Measurements from ENCODE around the gene MAP3K4. TPM values are rescaled to one million over a fixed set of nuclear protein-coding genes. Genes with fewer than 3 reads are reported as not detected.

MAP3K4 gene
- total RNA-seq, 2 donors from 2014 or later: 31.0 to 42.8 TPM

DNA sequence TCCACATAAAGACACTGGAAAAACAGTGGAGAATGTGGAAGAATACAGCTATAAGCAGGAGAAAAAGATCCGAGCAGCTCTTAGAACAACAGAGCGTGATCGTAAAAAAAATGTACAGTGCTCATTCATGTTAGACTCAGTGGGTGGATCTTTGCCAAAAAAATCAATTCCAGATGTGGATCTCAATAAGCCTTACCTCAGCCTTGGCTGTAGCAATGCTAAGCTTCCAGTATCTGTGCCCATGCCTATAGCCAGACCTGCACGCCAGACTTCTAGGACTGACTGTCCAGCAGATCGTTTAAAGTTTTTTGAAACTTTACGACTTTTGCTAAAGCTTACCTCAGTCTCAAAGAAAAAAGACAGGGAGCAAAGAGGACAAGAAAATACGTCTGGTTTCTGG, 57.1 kb downstream of the MAP3K4 start:
- Mint-ChIP-seq H3K27ac (no peak overlapping the region), H3K36me3 (peaks cover 0 to 10% of the 10 kb centered on the region in 2 donors), H3K9me3 (no peaks in the 10 kb centered on the region)
- ATAC-seq (no peak), DNase-seq (ENCODE audit: low spot score in 2 of 2) (no peak)

DNA sequence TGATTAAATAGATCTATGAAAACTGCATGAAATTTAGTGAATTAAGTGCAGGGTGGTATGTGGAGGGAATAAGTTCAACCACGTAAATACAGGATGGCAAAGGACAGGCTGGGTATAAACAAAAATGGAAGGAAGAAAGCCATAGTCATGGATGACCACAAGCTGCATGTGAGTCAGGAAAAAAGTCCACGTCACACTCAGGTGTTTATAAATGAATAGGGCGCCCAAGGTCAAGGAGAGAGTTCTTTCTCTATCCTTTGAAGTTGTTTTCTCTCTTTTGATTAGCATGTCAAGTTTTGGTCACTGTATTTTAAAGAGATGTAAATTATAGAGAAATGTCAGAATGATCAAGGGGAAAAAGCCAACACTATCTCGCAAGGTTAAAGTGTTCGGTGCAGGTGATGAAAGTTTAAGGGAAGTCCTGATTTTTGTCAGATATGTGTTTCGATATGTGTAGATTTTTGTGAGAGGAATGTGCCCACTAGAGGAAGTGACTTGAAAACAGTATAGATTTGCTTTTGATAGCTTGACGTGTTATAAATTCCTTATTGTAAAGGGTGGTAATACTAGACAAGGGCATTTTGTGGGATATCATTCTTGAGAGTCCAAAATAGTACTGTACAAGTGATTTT, 58.7 kb downstream of the MAP3K4 start:
- peaks cover 0 to 5% of the 10 kb centered on the region in 2 donors for H3K36me3 Mint-ChIP-seq
- H3K9me3 Mint-ChIP-seq: no peaks in the 10 kb centered on the region
- DNase-seq (ENCODE audit: low spot score in 2 of 2) (no peak), ATAC-seq (peak; percentile 39 to 78)
- H3K27ac Mint-ChIP-seq: no peak overlapping the region

DNA sequence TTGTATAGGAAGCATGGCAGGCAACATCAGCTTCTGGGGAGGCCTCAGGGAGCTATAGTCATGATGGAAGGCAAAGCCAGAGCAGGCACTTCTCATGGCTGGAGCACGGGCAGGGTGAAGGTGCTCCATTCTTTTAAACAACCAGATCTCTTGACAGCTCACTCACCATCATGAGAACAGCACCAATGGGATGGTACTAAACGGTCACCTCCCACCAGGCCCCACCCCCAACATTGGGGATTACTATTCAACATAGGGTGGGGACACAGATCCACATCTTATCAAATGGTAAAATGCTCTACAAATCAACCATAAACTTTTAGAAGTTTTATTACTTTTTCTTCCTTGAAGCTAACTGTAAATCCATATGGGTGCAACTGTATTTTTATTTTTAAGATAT, 61.5 kb downstream of the MAP3K4 start:
- no peak for ATAC-seq
- no peak for DNase-seq (ENCODE audit: low spot score in 2 of 2)
- Mint-ChIP-seq H3K36me3 (peaks cover 0 to 13% of the 10 kb centered on the region in 2 donors), H3K27ac (no peak overlapping the region), H3K9me3 (no peaks in the 10 kb centered on the region)

DNA sequence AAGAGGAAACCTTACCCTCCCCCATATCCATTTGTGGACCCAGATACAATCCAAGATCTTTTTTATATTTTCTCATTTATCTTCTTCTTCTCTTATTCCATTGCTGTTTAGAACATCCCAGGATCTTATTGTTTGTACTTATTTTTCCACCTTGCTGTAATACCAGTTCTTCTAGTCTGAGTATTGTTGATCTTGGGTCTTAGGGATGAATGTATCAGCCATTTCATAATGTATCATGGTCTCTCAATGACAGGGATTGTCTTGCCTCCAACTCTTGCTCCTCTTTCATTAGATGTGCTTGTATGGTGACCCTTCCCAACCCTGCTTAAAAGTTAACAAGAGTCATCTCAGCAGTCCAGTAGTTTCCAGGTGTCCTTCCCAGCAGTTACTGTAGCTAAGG, 63.3 kb downstream of the MAP3K4 start:
- Mint-ChIP-seq H3K27ac (no peak overlapping the region), H3K9me3 (no peaks in the 10 kb centered on the region), H3K36me3 (peaks cover 0 to 13% of the 10 kb centered on the region in 2 donors)
- ATAC-seq: no peak
- DNase-seq (ENCODE audit: low spot score in 2 of 2): no peak

DNA sequence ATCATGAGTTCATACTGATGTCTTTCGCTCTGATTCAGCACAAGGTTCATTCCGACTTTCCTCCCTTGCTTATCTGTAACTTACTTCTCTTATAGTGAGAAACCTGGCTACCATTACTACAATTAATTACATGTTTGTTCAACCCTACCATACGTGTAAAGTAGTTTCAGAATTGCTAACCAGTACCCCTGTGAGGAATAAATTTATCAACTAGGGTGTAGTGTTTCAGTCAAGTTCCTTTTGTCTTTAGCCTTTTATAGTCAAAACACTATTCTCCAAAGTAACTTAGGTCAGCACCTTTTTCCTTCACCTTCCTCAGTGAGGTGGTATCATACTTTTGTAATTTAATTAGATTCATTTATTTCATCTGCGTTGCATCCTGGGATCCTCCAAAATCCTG, 64.9 kb downstream of the MAP3K4 start:
- DNase-seq (ENCODE audit: low spot score in 2 of 2): no peak
- no peaks in the 10 kb centered on the region for H3K9me3 Mint-ChIP-seq
- peaks cover 0 to 13% of the 10 kb centered on the region in 2 donors for H3K36me3 Mint-ChIP-seq
- peak in 1 of 2 donors; percentile 77 for ATAC-seq
- H3K27ac Mint-ChIP-seq: peak overlapping the region in 1 of 2 donors; percentile 19

DNA sequence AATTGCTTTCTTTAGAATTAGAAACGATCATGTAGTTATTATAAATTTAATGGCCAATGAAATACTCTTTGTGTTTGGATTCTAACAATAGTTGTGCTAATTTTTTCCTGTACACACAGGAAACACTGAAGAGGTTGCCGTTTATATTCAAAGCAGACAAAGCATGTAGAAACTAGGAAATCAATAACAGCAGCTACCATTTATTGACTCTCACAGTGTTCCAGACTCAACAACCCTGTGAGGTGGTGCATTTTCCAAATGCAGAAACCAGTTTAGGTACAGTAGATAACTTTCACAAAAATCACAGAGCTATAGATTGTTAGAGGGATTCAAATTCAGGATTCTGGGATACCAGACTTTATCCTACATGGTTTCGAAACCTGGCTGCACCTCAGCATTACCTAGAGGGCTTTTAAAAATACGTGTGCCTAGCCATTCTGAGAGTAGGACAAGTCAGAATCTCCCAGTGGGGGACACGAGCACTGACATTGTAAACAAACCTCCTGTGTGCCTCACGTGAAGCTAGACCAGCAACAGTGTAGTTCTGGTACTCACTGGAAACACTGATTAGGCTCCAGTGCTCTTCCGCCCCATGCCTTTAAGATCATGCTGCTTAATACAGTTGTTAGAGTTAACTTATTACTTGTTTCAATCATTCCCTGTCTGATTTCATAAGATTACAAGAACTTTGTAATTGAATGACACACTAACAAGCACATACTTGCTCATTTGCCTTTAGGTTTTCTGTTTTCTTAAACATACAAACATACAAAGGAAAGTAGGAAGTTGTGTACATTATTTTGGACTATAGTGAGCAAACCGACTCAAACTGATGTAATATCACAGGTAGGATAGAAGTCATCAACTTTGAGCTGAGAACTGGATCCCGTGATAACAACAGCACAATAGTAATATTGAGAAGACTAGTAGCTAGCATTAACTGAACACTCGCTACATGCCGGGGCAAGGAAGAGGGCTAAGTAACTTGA, 65.8 kb downstream of the MAP3K4 start:
- DNase-seq (ENCODE audit: low spot score in 2 of 2): no peak
- ATAC-seq: peak in 1 of 2 donors; percentile 32
- peaks cover 0 to 8% of the 10 kb centered on the region in 2 donors for H3K36me3 Mint-ChIP-seq
- no peak overlapping the region for H3K27ac Mint-ChIP-seq
- H3K9me3 Mint-ChIP-seq: no peaks in the 10 kb centered on the region

DNA sequence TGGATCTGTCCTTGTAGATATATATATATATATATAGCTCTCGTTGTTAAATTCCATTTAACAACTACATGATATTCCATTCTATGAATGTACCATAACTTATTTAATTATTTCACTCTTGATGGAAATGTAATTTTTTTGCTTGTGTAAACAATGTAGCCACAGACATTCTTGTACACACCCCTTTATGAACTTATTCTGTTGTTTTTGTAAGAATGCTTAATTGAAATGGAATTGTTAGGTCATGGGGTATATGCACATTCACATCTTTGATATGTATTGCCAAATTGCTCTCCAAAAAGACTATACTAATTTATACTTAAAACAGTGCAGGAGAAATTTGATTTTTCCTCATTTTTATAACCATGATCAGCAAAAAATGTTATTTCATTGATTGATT, 67.2 kb downstream of the MAP3K4 start:
- ATAC-seq: no peak
- Mint-ChIP-seq H3K9me3 (no peaks in the 10 kb centered on the region), H3K36me3 (peaks cover 0 to 8% of the 10 kb centered on the region in 2 donors), H3K27ac (no peak overlapping the region)
- DNase-seq (ENCODE audit: low spot score in 2 of 2): no peak

DNA sequence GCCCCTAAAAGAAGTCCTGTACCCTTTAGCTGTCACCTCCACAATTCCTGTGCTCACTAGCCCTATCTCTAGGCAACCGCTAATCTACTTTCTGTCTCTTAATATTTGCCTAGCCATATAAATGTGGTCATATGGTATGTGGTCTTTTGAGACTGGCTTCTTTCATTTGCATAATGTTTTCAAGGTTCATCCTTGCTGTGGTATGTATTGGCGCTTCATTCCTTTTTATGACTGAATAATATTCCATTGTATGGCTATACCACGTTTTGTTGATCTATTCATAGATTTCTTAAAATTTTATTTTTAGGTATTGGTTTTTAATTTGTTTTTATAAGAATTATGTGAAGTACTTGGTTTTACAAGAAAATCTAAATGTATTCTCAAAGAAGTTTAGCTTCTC, 70.0 kb downstream of the MAP3K4 start:
- Mint-ChIP-seq H3K27ac (no peak overlapping the region), H3K9me3 (no peaks in the 10 kb centered on the region), H3K36me3 (peaks cover 0 to 7% of the 10 kb centered on the region in 2 donors)
- ATAC-seq (no peak), DNase-seq (ENCODE audit: low spot score in 2 of 2) (no peak)

DNA sequence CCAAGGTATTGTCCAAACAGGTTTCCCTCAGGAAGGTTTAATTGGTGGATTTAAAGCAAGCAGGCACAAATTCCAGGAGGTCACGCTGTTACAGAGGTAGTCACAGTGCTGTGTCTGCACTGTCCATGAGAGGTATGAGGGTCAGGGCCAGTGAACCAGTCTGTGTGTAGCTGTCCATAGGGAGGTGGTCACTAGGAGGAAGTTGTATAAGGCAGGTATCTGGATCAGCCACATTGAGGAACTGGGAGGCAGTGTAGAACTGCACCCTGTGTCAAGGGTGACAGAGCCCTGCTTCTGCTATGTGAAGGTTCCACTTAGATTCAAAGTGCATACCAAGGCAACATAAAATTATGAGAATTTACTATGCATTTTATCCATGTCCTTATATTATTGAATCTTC, 73.3 kb downstream of the MAP3K4 start:
- DNase-seq (ENCODE audit: low spot score in 2 of 2) (no peak), ATAC-seq (no peak)
- Mint-ChIP-seq H3K9me3 (no peaks in the 10 kb centered on the region), H3K36me3 (peaks cover 0 to 9% of the 10 kb centered on the region in 2 donors), H3K27ac (no peak overlapping the region)

DNA sequence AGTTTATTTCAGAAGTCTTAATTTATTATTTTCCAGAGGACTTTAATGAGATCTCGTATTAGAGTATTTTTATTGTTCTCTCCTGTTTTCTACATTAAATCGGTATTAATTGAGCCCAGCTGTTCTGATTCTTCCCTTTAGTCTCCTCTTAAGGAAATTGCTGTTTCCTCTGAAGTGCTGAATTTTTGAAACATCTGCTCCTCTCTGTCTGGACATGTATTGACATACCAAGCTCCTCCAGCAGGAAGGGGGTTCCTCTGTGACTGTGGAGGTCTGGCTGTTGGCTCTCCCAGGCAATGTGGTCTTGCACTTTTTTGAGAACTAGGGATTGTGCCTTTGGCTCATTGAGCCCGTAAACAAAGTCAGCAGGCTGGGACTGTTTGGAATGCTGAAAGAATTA, 74.9 kb downstream of the MAP3K4 start:
- DNase-seq (ENCODE audit: low spot score in 2 of 2): no peak
- Mint-ChIP-seq H3K36me3 (peaks cover 0 to 9% of the 10 kb centered on the region in 2 donors), H3K27ac (peak overlapping the region in 1 of 2 donors; percentile 66), H3K9me3 (no peaks in the 10 kb centered on the region)
- ATAC-seq: no peak

DNA sequence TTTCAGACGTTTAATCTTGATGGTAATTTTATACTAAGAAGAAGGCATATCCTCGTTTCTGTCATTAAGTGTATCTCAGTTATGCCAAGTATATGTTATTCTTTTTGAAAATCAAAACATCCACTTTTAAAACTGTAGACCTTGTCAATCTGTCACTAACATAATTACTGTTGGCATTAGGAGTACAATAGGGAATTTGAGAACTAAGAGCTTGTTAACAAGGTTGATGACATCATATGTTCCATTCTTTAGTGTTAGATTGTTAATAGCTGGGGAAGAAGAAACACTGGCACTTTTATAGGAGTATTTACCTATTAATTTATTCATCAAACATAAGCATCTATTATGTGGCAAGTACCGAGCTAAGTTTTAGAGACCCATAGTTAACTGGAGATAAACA, 76.2 kb downstream of the MAP3K4 start:
- ATAC-seq (no peak), DNase-seq (ENCODE audit: low spot score in 2 of 2) (no peak)
- H3K27ac Mint-ChIP-seq: no peak overlapping the region
- peaks cover 0 to 9% of the 10 kb centered on the region in 2 donors for H3K36me3 Mint-ChIP-seq
- no peaks in the 10 kb centered on the region for H3K9me3 Mint-ChIP-seq

DNA sequence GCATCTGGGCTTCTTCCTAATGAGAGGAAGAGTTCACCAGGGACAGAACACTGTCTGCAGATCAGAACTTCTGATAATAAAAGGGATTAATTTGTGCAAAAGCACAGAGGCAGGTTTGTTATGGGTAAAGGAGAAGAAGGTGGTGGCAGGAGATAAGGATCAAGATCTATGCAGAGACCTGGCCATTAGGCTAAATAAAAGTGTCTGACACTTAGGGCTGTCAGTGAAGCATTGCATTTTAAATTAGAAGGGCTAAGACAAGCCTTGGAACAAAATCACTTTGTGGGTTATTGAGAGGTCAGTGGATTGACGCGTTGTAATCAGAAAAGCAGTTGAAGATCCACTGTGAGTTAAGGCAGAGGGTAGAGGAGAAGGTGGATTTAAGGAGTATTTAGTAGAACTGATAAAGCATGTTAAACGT, 76.8 kb downstream of the MAP3K4 start:
- DNase-seq (ENCODE audit: low spot score in 2 of 2) (no peak), ATAC-seq (no peak)
- H3K9me3 Mint-ChIP-seq: no peaks in the 10 kb centered on the region
- no peak overlapping the region for H3K27ac Mint-ChIP-seq
- H3K36me3 Mint-ChIP-seq: peaks cover 0 to 9% of the 10 kb centered on the region in 2 donors

DNA sequence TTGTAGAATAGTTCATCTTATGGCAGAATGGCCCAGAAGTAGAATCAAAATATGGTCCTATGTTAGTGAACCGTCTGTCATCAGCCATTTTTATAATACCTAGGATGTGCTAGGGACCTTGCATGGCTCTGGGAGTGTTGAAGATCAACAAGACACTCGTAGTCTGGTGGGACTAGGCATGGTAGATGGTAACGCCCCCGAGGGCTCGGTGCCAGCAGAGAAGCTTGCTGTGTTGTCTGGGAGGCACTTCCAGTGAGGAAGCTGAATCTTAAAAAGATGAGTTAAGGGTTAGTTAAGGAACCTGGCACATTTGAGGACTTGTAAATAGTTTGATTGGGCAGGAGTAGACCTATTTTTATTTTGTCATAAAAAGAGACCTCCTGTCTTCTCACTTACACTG, 82.4 kb downstream of the MAP3K4 start:
- ATAC-seq: no peak
- Mint-ChIP-seq H3K36me3 (peaks cover 0 to 6% of the 10 kb centered on the region in 2 donors), H3K27ac (no peak overlapping the region), H3K9me3 (no peaks in the 10 kb centered on the region)
- DNase-seq (ENCODE audit: low spot score in 2 of 2): no peak

DNA sequence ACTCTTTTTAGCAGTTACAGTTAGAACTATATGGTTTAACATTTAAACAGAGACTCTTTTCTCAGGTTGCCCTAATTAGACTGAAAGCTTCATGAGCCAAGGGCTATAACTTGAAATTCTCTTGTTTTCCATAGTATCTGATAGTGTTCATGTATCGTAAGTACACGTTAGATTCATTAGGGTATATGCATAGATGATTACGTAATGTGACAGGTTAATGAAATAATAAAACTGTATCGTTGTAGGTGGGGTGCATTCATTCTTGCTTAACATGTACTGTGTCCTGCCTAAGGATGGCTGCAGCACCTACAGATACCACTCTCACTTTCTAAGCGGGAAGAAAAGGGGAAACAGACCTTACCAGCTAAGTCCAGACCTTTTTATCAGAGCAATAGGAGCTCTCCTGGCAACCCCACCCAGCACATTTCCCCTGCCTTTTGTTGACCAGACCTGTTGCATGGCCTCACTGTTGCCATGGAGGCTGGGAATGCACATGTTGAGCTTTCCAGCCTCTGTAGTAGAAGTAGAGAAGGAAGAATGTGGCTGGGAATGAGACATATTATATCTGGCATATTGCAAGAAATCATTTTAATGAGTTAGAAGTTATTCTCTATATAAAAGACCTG, 83.0 kb downstream of the MAP3K4 start:
- DNase-seq (ENCODE audit: low spot score in 2 of 2) (no peak), ATAC-seq (no peak)
- H3K27ac Mint-ChIP-seq: no peak overlapping the region
- H3K36me3 Mint-ChIP-seq: peaks cover 0 to 6% of the 10 kb centered on the region in 2 donors
- no peaks in the 10 kb centered on the region for H3K9me3 Mint-ChIP-seq

DNA sequence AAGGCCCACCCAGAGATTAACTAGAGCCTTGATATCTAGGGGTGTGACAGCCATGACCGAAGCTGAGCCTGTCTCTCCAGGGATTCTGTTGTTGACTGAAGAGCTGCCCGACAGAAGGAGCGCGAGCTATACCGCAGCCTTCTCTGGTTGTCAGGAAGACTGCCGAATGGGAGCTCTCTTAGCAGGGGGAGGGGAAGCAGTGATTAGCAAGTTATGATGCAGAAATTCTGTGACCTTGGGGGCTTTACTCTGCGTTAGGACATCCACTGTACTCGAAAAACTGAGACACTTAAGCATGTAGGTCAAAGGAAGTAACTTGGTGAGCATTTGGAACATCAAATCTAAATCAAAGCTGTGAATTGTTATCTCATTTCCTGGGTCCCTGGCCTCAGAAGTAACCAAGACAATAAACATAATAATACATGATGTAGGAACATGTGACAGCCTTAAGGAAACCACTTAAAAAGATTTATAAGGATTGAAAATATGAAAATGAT, 84.7 kb downstream of the MAP3K4 start:
- ATAC-seq (peak in 1 of 2 donors; percentile 18), DNase-seq (ENCODE audit: low spot score in 2 of 2) (no peak)
- Mint-ChIP-seq H3K27ac (no peak overlapping the region), H3K36me3 (peaks cover 0 to 6% of the 10 kb centered on the region in 2 donors), H3K9me3 (no peaks in the 10 kb centered on the region)

DNA sequence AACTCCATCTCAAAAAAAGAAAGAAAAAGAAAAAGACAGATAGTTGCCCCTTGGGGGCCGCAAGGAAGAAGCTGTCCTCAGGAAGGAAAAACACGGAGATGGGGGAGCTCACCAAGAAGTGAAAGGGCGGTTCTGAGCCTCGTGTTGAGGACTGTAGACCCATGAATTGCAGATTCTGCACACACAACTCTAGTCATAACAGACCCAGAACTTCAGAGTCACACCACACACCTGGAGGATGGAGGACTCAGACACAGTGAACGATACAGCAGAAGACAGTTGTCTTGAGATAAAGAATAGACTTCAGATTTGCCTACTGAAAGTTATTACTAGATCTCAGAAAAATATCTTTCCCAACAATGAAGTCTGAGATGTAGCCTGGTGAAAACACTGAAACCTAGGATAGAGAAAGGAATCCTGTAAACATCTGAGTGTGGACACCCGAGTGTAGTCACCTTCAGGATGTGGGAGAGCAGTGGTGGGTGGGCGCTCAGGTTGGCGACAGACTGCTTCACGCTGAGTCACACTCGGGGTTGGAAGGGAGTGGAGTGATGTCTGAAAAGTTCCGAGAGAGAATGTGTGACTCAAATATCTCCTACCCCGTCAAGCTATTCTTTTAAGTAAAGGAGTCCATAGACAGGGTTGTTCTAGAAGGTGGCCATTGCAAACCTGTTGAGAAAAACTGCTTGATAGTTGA, 88.1 kb downstream of the MAP3K4 start:
- Mint-ChIP-seq H3K36me3 (peaks cover 0 to 2% of the 10 kb centered on the region in 2 donors), H3K27ac (peak overlapping the region; percentile 45 to 48), H3K9me3 (no peaks in the 10 kb centered on the region)
- ATAC-seq (peak; percentile 93 to 95), DNase-seq (ENCODE audit: low spot score in 2 of 2) (peak; percentile 56 to 64)
